ENCODE results near the gene SERPINE1.

The SERPINE1 gene

GRCh38 chr7:101159696-101160674 lies 33.1 kb downstream of the SERPINE1 start:
- DNase-seq = no peak

GRCh38 chr7:101160910-101161309 lies 34.0 kb downstream of the SERPINE1 start:
- no peak for DNase-seq

DNA sequence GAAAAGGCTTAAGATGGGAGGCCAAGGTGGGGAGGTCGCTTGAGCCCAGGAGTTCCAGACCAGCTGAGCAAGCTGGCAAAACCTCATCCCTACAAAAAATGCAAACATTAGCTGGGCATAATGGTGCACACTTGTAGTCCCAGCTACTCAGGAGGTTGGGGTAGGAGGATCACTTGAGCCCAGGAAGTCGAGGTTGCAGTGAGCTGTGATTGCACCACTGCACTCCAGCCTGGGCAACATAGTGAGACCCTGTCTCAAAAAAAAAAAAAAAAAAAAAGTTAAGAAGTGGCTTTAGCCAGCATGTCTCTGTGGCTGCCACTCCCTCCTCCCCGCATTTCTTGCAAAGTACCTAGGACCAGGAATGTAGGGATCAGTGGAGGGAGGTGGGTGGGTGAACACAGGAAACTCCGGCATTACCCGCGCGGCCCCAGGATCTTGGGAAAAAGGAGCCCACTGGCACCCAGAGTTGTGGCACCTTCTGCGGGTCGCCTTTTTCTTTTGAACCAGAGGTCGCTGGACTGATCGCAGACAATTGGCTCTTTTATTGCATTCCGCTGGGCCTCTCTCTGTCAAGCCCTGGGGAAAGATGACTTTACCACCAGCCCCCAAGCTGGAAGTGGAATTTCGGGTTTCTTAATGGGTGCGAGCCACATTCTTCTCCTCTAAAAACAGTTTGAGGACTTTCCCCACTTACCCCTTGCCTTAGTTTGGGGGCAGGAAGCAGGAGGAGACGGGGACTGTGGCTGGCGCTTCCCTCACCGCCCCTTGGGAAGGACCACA lies 35.0 kb downstream of the SERPINE1 start:
- DNase-seq = no peak

DNA sequence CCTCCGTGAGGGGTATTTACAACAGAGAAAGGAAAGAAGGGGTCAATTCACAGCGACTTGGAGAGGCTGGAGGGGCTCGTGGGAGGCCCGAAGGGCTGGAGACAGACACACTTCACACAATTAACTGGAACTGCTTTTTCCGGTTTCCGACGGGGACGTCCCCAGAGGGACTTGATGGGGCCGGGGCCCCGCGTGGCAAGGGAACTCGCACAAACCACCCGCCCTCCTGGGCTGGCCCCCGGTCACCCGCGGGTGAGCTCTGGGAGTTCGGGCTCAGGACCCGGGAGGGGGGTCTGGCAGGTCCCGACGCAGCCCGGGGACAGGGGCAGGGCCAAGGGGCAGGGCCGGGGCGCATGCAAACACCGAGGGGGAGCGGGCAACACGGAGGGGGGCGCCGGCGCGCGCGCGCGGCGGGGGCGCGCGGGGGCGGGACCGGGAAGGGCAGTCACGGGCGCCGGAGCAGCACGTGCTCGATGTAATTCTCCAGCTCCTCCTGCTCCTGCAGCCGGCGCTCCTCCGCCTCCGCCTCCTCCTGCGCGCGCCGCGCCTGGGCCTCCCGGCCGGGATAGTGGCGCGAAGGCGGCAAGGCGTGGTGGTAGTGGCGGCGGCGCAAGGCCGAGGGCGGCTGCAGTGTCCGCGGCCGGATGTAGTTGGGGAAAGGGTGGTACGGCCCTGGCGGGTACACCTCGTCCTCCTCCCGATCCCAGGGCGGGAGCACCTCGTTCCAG lies 35.8 kb downstream of the SERPINE1 start:
- no peak for DNase-seq

- peak; percentile 34 for DNase-seq
Observed at GRCh38 chr7:101163279-101164070, 36.6 kb downstream of the SERPINE1 start.

DNA sequence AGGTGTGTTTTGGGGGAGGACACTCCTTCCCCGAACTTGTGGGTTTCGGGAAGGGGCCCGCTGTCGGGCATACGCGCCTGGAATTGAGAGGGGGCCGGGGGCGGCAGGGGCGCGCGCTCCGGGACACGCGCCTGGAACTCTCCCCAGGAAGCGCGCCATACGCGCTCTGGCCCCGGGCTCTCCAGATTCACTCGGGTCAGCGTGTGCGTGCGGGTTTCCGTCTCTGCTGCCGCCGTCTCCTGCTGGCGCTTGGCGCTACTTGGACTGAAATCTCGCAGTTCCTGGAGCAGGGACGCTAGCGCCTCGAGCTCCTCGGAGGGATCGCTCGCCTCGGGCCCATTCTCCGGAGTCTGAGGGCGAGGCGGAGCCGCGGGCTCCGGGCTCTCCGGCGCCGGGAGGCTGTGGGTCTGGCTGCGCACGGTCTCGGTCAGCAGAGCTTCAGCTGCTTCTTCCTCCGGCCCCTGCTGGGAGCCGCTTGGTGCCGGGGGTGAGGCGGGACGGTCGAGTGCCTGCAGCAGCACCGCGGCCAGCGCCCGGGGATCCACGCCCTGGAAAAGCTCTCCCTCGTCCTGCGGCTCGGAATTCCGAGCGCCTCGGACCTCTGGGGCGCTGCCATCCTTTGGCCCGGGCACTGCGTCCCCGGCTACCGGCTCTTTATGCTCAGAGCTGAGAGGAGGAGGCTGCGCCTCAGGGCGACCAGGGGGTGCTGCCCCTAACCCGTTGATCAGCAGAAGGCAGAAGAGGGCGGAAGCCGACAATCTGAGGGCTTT lies 37.4 kb downstream of the SERPINE1 start:
- no peak for DNase-seq

DNA sequence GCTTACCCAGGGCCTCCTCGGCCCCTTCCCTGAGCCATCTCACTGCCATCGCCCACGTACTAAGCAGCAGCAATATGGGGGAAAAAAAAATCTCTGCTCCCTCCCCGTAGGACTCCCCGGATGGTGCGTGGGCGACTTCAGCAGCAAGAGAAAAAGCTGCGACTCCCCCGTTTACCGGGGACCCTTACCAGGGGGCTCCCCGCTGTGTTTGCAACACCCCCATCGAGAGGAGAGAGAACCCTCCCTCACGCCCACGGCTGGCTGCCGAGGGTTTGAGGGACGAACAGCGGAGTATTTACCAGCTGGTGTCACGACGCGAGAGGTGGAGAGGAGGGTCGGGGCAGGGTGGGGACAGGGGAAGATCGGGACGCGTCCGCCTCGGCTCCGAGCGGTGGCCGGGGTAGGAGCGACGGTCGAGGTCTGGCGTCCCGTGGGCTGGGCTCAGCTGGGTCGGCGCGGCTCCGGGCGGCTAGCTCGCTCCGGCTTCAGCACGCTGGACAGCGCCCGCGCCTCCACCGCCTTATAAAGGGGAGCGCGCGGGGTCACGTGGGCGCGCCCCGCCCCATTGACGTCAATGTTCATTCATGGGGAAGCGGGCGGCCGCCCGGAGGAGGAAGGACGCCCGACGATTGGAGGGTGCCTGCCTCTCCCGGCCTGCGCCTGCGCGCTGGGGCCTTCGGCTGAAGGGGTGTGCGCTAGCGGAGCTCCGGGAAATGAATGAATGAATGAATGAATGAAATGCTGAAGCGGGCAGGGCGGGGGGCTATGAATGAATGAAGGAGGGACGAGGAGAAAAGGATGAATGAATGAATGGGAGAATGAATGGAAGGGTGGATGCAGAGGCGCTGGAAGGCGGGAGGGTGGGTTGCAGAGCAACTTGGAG lies 38.4 kb downstream of the SERPINE1 start, which contains the start of gene VGF:
VGF (minus strand) TSS at position 495 of the 883 bp plus-strand sequence. CDS start 726 bp downstream, outside the sequence.
- DNase-seq = peak; percentile 87

DNA sequence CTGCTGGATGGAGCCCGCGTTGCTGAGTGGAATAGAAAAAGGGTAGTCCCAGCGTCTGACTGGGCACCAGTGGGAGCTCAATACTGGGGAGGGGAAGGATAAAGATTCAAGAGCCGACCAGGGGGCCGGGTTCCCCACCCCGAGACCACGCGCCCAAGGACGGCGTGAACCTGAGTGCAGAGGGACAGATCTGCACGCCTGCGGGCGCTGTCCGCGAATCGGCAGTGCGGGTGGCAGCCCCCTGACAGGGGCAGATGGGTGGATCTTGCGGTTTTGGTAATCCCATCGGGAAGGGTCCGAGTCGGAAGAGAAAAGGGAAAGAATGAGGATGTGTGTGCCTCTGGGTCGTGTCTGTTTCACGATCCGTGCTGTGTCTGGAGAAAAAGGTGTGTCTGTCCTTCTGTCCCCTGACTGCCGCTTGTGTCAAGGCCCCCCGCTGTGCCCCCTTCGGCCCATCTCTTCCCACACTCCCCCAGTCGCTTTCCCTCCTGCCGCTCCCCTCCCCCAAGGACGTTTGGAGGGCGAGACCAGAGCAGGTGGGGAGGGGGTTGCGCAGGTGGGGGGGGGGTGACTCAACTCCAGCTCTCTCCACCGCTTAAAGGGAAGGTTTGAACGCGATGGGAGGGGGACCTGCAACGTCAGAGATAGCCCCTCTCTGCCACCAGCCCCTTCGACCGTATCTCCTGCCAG lies 39.2 kb downstream of the SERPINE1 start:
- DNase-seq = no peak

- DNase-seq = no peak
Observed at GRCh38 chr7:101166648-101166908, 39.7 kb downstream of the SERPINE1 start.

DNA sequence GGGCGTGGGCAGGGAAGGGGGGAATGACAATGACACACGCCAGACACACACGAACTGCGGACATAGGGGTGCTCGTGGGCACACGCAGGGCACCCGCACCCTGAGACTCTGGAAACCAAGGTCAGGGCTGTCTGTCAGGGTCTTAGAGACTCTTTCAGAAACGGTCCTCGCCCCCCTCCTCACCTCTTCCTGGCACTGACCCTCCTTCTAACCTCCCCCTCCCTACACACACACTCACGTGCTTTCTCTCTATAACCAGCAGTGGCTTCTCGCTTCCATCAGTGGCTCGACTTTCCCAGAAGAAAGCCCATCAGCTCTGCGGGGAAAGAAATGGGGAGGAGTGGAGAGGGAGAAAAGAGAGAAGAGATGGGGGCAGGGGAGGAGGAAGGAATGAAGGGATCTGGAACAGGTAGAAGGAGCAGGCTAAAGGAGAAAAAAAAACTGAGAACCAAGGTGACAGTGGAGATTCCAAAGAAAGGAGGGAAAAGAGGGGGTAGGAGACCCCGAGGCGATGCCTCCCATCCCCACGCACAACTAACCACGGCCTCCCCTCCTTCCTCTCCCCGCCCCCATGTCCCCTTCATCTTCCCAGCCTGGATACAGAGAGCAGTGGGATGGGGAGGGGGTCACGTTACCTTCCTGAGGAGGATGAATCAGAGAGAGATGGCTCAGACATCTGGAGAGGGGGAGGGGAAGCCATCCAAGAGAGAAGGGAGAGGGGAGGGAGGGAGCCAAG lies 40.2 kb downstream of the SERPINE1 start:
- DNase-seq = no peak

GRCh38 chr7:101167645-101168411 lies 40.9 kb downstream of the SERPINE1 start:
- no peak for DNase-seq

- DNase-seq = no peak
Observed at GRCh38 chr7:101168412-101169049, 41.6 kb downstream of the SERPINE1 start.

DNA sequence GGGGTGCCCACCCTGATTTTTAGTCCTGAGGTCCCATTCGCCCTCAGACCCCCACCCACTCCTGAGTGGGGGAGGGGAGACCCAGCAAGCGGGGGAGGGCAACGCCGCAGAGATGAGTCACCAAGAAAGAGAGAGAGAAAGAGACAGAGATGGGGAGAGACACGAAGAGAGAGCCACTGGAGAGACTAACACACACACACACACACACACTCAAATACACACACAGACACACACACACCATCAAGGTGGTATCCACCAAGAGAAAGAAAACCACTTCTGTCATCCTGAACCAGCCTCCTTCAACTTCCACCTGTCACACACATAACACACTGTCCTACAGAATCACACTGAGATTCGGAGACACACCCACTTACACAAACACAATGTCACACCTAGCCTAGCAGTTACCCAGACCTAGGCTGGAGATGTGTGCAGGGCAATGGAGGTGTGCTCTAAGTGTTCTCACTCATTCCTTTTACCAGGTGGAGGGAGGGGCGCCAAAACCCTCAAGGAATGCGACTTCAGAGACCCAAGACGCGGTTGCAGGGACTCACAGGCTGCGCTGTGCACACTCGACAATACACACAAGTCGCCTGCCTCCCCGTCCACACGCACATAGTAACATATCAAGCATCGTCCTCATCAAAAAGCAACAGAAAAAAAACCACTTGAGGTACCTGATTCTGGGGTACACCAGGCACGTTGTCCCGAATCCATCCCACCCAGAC lies 42.4 kb downstream of the SERPINE1 start:
- no peak for DNase-seq

DNA sequence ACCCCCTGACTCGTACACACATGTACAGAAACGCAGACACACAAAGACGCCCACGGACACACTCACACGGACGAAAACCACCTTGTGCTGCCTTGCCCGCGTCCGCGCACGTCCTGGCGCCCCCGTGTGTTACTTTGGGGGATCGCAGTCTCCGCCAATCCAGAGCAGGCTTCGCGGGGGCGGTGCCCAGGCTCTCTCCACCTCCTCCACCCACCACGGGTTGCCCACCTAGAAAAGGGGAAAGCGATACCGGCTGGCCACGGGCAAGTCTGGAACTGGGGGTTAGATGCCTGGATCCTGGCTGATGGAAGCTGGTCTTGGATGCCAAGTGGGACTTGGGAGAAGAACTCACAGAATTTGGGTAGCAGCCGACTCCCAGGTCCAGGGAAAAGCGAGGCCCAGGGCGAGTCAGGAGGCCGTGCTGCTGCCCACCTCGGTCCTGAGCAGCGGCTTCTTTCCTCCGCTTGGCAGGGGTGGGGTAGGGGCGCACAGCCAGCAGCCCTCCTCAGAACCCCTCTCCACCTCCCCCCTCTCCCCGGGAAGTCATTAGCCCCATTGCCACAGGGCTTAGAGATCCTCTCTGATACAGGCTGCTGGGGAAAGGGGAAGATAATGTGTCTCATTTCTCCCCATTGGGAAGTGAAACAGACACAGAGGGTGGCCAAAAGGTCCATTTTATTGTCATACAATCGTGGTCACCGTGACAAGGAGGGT lies 43.1 kb downstream of the SERPINE1 start:
- DNase-seq = no peak

DNA sequence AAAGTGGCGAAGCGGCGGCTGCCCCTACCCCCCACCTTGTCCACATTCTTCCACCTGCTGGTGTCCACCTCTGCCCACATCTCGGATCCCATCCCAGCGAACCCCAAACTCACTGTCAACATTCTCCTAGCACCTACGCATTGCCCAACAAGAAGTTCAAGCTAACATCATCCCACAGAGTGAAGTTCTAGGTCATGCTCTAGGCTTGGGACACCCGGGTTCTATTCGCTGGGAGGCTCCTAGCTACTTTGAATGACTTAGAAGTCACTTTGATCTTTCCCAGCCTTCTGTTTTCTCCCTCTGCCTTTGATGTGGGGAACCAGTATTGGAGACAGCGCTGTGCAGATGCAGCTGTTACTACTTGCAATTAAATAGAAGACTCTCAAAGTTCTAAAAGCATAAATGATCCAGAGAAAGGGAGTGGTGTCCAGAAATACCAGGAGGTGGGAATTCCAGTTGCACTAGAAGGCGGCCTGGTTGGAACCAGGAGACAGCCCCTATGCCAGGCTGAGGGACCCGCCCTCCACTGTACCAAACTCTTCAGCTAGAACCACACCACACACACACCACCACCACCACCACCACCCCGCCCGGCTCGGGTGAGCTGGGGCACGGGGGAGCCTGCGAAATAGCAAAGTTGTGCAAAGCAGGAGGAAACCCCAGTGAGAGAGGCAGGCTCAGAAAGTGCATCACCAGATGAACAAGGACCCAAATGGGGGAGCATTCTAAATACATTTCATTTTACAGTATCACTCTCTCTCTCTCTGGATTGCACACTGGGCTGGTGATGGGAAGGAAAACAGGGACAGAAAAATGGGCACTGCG lies 43.9 kb downstream of the SERPINE1 start:
- DNase-seq = no peak

DNA sequence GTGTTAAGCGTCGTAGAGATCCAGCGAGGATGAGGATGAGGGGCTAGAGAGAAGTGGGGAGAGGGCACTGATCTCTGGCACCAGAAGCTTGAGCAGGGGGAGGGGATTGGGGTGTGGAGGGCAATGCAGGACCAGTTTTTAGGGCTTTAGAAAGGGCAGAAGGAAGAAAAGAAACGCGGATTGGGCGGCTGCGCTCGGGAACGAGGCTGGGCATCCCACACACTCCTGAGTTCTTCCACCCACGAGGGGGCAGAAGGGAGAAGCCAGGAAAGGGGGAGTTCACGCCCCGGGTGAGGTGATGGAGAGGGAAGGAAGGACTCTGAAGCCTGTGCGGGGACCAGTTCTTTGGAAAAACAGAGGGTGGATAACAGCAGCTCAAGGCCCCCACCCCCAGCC lies 44.5 kb downstream of the SERPINE1 start:
- DNase-seq = no peak
